K562 (cell line): ENCODE results near the gene MMAB. TPM values are rescaled to one million over a fixed set of nuclear protein-coding genes. Genes with fewer than 3 reads are reported as not detected.

ENCODE experiments used
- BRD4 ChIP-seq: fragments of 200-600 bp; sonication (generic); IDR thresholded peaks from 2 replicates; pipeline ENCODE4 v1.6.1; 2017; ENCODE audit warnings: inconsistent platforms
- CCAR2 ChIP-seq: fragments of 200-400 bp; formaldehyde crosslinking; IDR thresholded peaks from 2 replicates; pipeline ENCODE4 v1.6.1; 2017; ENCODE audit warnings: mild to moderate bottlenecking, low read depth, low read length
- CCNT2 ChIP-seq: IDR thresholded peaks from 2 replicates; pipeline ENCODE4 v1.6.1; 2011; ENCODE audit warnings: borderline replicate concordance, low read depth, mild to moderate bottlenecking, moderate library complexity, mixed read lengths, low read length; ENCODE audit not compliant: insufficient read length; ENCODE audit errors: extremely low read depth
- ESRRB ChIP-seq: fragments of 250-450 bp; sonication (Bioruptor Pico); IDR thresholded peaks from 2 replicates; pipeline ENCODE4 v1.5.0; 2020; ENCODE audit warnings: mild to moderate bottlenecking, moderate library complexity, borderline replicate concordance
- FOS ChIP-seq: IDR thresholded peaks from 3 replicates; pipeline ENCODE4 v1.6.1; 2011; ENCODE audit not compliant: insufficient read length; ENCODE audit errors: extremely low read depth
- FOXA3 ChIP-seq, 2 experiments: fragments of 450-650 bp in 1 of 2; sonication (generic) in 1 of 2; formaldehyde crosslinking; IDR thresholded peaks in 1 of 2; conservative IDR thresholded peaks in 1 of 2; 2 replicates each; pipeline versions ENCODE4 v1.4.0 to v1.8.0; 2020 to 2022; ENCODE audit warnings: mild to moderate bottlenecking in 2 of 2, missing genetic modification reagents in 1 of 2
- FOXP1 ChIP-seq: sonication (generic); formaldehyde crosslinking; IDR thresholded peaks from 2 replicates; pipeline ENCODE4 v1.8.0; 2022; ENCODE audit warnings: mild to moderate bottlenecking, missing genetic modification reagents
- GATAD2A ChIP-seq: fragments of 450-650 bp; IDR thresholded peaks from 2 replicates; pipeline ENCODE4 v1.6.1; 2017
- HNRNPK ChIP-seq: fragments of 200-400 bp; formaldehyde crosslinking; IDR thresholded peaks from one replicate; pipeline ENCODE4 v1.6.1; 2018; ENCODE audit warnings: mild to moderate bottlenecking, low read depth, low read length; ENCODE audit not compliant: poor library complexity, severe bottlenecking
- MYC ChIP-seq, 2 experiments: fragments of 250-450 bp in 1 of 2; sonication (Bioruptor Pico) in 1 of 2; IDR thresholded peaks; 2 replicates each; pipeline versions ENCODE4 v1.5.1 to v1.6.1; 2012 to 2021; ENCODE audit warnings: low read depth in 2 of 2, borderline replicate concordance in 1 of 2, improper control_type of control experiment in 1 of 2, low read length in 1 of 2, mild to moderate bottlenecking in 1 of 2, moderate library complexity in 1 of 2
- POLR2G ChIP-seq: fragments of 200-400 bp; formaldehyde crosslinking; IDR thresholded peaks from 2 replicates; pipeline ENCODE4 v1.6.1; 2017; ENCODE audit warnings: low read depth, mild to moderate bottlenecking, antibody characterized with exemption, low read length, moderate library complexity
- POU5F1 ChIP-seq: fragments of 150-350 bp; IDR thresholded peaks from 2 replicates; pipeline ENCODE4 v1.6.1; 2014; ENCODE audit warnings: borderline replicate concordance, low read length, low read depth, mild to moderate bottlenecking; ENCODE audit not compliant: partially characterized antibody
- RB1 ChIP-seq: fragments of 450-650 bp; IDR thresholded peaks from 2 replicates; pipeline ENCODE4 v1.6.1; 2017; ENCODE audit warnings: low read depth, mild to moderate bottlenecking
- SIRT6 ChIP-seq: IDR thresholded peaks from one replicate; pipeline ENCODE4 v1.6.1; 2012; ENCODE audit warnings: low read depth, mild to moderate bottlenecking, control low read depth, inconsistent platforms, low read length, moderate library complexity
- SUPT5H ChIP-seq: fragments of 450-650 bp; IDR thresholded peaks from 2 replicates; pipeline ENCODE4 v1.6.1; 2016
- TCFL5 ChIP-seq: fragments of 250-450 bp; sonication (Bioruptor Pico); conservative IDR thresholded peaks from 2 replicates; pipeline ENCODE4 v1.6.1; 2021; ENCODE audit warnings: mild to moderate bottlenecking, moderate library complexity, matching md5 sums
- ZKSCAN1 ChIP-seq: fragments of 150-350 bp; IDR thresholded peaks from 2 replicates; pipeline ENCODE4 v1.6.1; 2016; ENCODE audit warnings: low read depth, low read length
- ZNF12 ChIP-seq: sonication (generic); formaldehyde crosslinking; IDR thresholded peaks from 2 replicates; pipeline ENCODE4 v1.4.0; 2020; ENCODE audit warnings: mild to moderate bottlenecking, missing genetic modification reagents
- ZNF263 ChIP-seq: sonication (generic); formaldehyde crosslinking; IDR thresholded peaks from 2 replicates; pipeline ENCODE4 v1.8.0; 2022; ENCODE audit warnings: mild to moderate bottlenecking, missing genetic modification reagents, borderline replicate concordance
- ZNF717 ChIP-seq: fragments of 250-450 bp; sonication (Bioruptor Pico); IDR thresholded peaks from 2 replicates; pipeline ENCODE4 v1.5.0; 2021
- polyA plus RNA-seq, 8 experiments: library from polyadenylated mRNA; depleted of rRNA in 4 of 8; stranded (reverse) in 5 of 8; unstranded in 3 of 8; fragments of >200 nt; fragmentation: Nextera tagmentation in 2 of 8; fragmentation: Illumina TruSeq in 1 of 8; extraction: Ambion mirVana in 2 of 8; extraction: Trizol in 1 of 8; gene quantifications; 2 replicates each; pipeline versions ENCODE4 v1.2.1 to v1.2.3, GENCODE V29; 2011 to 2014; ENCODE audit warnings: inconsistent platforms in 1 of 8, missing spikeins in 1 of 8
- total RNA-seq, 7 experiments: library from RNA; depleted of rRNA in 6 of 7; stranded (reverse); fragments of >200 nt in 6 of 7; fragmentation: Illumina TruSeq in 2 of 7; extraction: Trizol in 2 of 7; gene quantifications; 2 replicates each; pipeline versions ENCODE4 v1.2.1 to v1.2.3, GENCODE V29; 2011 to 2021; ENCODE audit warnings: low replicate concordance in 1 of 7
- TF ChIP-seq, protein P1 (sequence below): conservative IDR thresholded peaks from 2 replicates; pipeline ENCODE4 v1.6.1; 2011; ENCODE audit warnings: low read depth, mild to moderate bottlenecking, low read length; ENCODE audit not compliant: control insufficient read depth
- TF ChIP-seq, protein P2 (sequence below): fragments of 250-450 bp; sonication (Bioruptor Pico); IDR thresholded peaks from 2 replicates; pipeline ENCODE4 v1.5.0; 2021; ENCODE audit warnings: mild to moderate bottlenecking, moderate library complexity

MMAB gene
- total and polyA plus RNA-seq, 9 of the 15 experiments (the other 6 are each of a cell fraction or from before 2014, with no cell fraction given): 9.5 to 76.1 (median 46.2) TPM

DNA sequence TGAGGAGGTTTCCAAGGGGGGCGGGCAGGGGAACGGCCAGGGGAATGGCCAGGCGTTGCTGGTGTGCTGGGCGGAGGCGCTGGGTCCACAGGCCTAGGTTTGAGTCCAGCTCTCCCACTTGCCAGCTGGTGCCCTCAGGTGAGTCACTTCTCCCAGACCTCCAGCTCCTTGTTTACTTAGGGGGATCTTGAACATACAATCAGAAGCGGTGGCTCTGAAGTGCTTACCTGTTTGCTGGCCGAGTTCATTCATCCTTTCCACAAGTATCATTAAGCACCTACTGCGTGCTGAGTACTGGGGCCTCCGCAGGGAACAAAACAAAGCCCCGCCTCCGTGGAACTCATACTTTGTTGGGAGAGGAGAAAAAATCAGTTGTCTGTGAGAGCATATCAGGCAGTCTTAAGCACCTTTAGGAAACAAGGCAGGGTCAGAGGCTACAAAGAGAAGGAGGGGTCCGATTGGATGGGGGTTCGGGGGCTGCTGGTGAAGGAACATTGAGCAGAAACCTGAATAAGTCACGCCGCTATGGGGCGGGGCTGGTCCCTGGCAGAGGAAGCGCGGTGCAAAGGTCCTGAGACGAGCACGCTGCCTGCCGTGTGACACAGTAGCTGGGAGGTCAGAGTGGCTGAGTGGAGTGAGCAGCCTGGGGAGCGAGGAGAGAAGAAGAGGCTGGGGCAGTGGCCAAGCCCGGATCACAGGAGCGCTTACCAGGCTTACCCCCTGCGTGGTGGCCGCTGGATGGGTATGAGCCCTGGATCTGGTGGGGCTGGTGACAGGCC, 15.3 kb upstream of the MMAB start (continued):
- TF ChIP-seq, protein P1, sequence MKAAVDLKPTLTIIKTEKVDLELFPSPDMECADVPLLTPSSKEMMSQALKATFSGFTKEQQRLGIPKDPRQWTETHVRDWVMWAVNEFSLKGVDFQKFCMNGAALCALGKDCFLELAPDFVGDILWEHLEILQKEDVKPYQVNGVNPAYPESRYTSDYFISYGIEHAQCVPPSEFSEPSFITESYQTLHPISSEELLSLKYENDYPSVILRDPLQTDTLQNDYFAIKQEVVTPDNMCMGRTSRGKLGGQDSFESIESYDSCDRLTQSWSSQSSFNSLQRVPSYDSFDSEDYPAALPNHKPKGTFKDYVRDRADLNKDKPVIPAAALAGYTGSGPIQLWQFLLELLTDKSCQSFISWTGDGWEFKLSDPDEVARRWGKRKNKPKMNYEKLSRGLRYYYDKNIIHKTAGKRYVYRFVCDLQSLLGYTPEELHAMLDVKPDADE: no peak
- no peak for TF ChIP-seq HNRNPK
- TF ChIP-seq CCNT2: no peak
- no peak for TF ChIP-seq FOS
- TF ChIP-seq POU5F1: no peak
- TF ChIP-seq TCFL5 (CRISPR knock-in tag): no peak
- peak in 1 of 2 experiments; percentile 71; a peak in 1 of 4 replicates for TF ChIP-seq FOXA3 (CRISPR knock-in tag; conservative IDR thresholded peaks at IDR 0.05 in 1 of 2, IDR thresholded peaks at IDR 0.05 in 1 of 2)
- TF ChIP-seq POLR2G: peak; percentile 62
- TF ChIP-seq CCAR2: no peak
- TF ChIP-seq, protein P2, sequence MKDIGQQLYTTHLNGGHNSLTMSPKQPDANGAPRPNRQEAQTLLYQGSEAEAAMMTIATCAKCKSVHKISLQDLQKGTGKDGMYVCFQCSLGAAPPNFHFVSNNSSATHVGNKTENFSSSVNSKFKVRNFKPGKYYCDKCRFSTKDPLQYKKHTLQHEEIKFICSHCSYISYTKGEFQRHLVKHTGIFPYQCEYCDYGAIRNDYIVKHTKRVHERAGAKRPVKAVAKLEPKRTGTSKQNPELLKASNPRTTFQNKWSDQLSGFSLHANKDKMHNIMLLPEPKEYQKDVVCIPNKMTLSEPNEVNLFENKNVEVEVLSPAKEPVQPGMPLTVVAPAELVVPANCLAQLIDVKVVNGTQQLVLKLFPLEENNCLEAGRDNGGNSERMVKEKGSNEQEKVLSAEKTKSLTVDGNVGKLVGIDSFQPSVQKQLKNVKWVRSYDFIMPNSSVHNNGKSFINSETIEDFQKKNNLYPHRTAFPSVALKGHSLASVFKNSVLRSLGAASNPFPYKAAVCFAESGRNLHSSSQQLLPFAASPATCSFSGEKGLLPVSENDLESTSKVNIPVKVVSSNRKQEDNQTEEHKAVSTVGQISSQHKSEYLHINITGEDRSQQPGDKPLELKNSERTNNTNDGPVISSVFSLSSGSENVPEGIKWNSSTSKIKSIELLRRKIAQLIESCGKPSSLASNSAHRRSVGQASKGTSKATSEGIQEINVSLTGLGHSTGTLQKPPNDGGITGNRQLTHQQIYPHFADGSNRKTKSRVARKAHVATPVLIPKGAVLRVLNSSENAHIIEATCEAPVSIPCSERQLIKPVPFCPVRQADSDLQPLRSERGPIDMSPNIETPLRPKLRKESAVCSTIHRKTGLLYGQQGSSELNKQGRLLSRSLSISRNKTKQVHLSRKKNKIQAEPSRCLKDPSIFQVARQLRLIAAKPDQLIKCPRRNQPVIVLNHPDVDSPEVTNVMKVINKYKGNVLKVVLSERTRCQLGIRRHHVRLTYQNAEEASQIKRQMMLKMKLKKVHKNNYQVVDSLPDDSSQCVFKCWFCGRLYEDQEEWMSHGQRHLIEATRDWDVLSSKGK: no peak
- peak; percentile 79; the same call in 1 of the 2 replicates for TF ChIP-seq ZKSCAN1
- no peak for TF ChIP-seq FOXP1 (CRISPR knock-in tag)
- no peak for TF ChIP-seq ZNF717 (CRISPR knock-in tag)
- no peak for TF ChIP-seq SIRT6
- no peak for TF ChIP-seq BRD4
- TF ChIP-seq MYC (IDR thresholded peaks at IDR 0.05; ENCODE audit: low read depth, low read length): no peak
- TF ChIP-seq MYC (CRISPR knock-in tag; IDR thresholded peaks at IDR 0.05; ENCODE audit: borderline replicate concordance, low read depth): no peak
- no peak for TF ChIP-seq RB1
- TF ChIP-seq SUPT5H: peak; percentile 25; the same call in 1 of the 2 replicates
- TF ChIP-seq ZNF12 (CRISPR knock-in tag): no peak
- no peak for TF ChIP-seq ZNF263 (CRISPR knock-in tag)
- no peak for TF ChIP-seq ESRRB (CRISPR knock-in tag)
- no peak for TF ChIP-seq GATAD2A
